Measurements from ENCODE around the gene HYI. TPM values are rescaled to one million over a fixed set of nuclear protein-coding genes. Genes with fewer than 3 reads are reported as not detected.

HYI gene
- total and polyA plus RNA-seq, 8 donors, result 24.4 to 173 (median 59.6) TPM

DNA sequence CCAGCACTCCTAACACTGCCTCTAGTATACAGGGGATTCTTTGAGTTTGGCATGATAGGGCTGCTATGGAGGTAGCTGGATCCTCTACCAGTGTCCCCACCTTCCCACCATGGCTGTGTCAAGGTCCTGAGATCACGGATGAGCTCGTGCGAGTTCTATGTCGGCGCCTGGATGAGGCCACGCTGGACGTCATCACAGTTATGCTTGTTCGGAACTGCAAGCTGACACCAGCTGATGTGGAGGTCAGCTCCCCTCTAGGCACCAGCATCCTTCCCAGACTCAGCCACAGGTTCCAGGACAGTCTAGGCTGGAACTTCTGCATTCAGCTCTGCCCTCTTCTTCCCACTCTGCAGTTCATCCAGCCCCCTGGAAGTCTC lies 15.2 kb downstream of the HYI start:
- Histone ChIP-seq H3K27ac (no peak overlapping the region), H3K27me3 (no peaks in the 10 kb centered on the region), H3K4me1 (peaks cover 5 to 16% (median 10%) of the 10 kb centered on the region in 4 donors), H3K4me3 (no peak overlapping the region), H3K9me3 (no peaks in the 10 kb centered on the region), H3K36me3 (peaks cover 40 to 100% (median 92%) of the 10 kb centered on the region in 4 donors)
- peak in 1 of 2 donors; percentile 11 for DNase-seq
- no peak for TF ChIP-seq POLR2A (IDR thresholded peaks at IDR 0.05)
- TF ChIP-seq, protein P1, sequence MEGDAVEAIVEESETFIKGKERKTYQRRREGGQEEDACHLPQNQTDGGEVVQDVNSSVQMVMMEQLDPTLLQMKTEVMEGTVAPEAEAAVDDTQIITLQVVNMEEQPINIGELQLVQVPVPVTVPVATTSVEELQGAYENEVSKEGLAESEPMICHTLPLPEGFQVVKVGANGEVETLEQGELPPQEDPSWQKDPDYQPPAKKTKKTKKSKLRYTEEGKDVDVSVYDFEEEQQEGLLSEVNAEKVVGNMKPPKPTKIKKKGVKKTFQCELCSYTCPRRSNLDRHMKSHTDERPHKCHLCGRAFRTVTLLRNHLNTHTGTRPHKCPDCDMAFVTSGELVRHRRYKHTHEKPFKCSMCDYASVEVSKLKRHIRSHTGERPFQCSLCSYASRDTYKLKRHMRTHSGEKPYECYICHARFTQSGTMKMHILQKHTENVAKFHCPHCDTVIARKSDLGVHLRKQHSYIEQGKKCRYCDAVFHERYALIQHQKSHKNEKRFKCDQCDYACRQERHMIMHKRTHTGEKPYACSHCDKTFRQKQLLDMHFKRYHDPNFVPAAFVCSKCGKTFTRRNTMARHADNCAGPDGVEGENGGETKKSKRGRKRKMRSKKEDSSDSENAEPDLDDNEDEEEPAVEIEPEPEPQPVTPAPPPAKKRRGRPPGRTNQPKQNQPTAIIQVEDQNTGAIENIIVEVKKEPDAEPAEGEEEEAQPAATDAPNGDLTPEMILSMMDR (IDR thresholded peaks at IDR 0.05), result no peak
- no peak for TF ChIP-seq POLR2AphosphoS5 (IDR thresholded peaks at IDR 0.05)
- no peak for TF ChIP-seq EP300 (IDR thresholded peaks at IDR 0.05)
- 91 to 97% (median 96%) methylated on average over 4 to 8 of the region's 8 CpGs for WGBS, 5 donors
- intact Hi-C loops (cut with DNase I; ENCODE audit: low total_unique reads), result no loop called here

DNA sequence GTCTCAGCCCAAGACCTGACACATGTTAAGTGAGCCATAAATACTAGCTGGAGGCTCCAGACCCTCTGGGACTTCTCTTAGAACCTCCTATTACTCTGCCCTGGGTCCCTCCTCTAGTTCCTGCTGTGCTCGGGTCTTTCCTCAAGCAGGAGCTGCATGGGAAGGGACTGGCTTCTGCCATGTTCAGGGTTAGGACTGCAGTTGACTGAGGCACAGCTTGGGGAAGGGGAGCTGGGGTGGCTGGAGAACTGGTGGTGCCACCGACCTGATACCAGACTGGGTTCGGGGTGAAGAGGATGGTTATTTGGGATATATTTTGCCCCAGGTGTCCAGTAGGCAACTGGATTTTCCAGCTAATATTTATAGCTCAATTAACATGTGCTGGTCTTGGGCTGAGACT lies 15.7 kb downstream of the HYI start:
- DNase-seq, result peak in 1 of 2 donors; percentile 17
- Histone ChIP-seq H3K9me3 (no peaks in the 10 kb centered on the region), H3K27me3 (no peaks in the 10 kb centered on the region), H3K36me3 (peaks cover 40 to 100% (median 92%) of the 10 kb centered on the region in 4 donors), H3K27ac (no peak overlapping the region), H3K4me1 (peaks cover 5 to 16% (median 10%) of the 10 kb centered on the region in 4 donors), H3K4me3 (no peak overlapping the region)
- WGBS, 5 donors, result 88 to 97% (median 92%) methylated on average over 3 of the region's 3 CpGs
- intact Hi-C loops (cut with DNase I; ENCODE audit: low total_unique reads), result no loop called here
- TF ChIP-seq, protein P1 (IDR thresholded peaks at IDR 0.05), result no peak
- TF ChIP-seq POLR2AphosphoS5 (IDR thresholded peaks at IDR 0.05) (no peak), POLR2A (IDR thresholded peaks at IDR 0.05) (no peak), EP300 (IDR thresholded peaks at IDR 0.05) (no peak)

DNA sequence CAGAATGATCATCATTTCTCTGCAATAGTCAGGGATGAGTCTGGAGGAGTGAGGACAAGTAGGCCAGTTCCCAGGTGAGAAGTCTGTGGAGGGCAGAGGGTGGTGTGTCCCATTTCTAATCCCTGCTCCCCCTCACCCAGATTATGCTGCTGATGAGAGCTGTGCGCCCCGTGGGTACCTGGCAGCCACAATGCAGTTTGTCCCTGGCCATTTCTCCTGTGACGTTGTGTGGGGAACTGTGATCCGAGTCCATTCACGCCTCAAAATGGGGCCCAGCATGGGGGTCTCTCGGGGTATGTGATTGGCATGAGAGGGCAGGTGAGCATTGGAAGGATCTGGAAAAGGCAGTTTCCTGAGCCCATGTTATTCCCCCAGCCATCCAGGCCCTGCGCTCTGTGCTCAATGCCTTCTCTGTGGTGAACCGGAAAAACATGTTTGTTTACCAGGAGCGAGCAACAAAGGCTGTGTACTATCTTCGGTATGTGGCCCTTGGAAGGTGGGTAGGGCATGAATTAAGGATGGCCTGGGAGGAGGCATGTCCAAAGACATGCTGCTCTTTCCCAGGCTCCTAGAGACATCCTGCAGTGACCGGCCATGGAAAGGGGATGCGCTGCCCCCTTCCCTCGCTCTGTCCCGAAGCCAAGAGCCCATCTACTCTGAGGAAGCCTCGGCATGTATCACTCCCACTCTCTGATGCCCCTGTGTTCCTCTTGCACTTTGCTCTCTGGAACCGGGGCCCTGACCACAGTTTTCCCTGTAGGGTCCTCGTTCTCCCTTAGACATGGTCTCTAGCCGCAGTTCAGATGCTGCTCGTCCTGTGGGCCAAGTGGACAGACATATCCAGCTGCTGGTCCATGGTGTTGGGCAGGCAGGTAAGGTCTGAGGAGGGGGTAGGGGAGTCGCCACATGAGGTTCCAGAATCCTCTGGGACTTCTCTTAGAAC lies 16.4 kb downstream of the HYI start:
- no peaks in the 10 kb centered on the region for H3K9me3 ChIP-seq
- DNase-seq, result peak in 1 of 2 donors; percentile 17
- H3K27ac ChIP-seq, result no peak overlapping the region
- WGBS, 5 donors, result 88 to 92% (median 90%) methylated on average over 20 of the region's 20 CpGs
- intact Hi-C loops (cut with DNase I; ENCODE audit: low total_unique reads), result no loop called here
- TF ChIP-seq, protein P1 (IDR thresholded peaks at IDR 0.05), result no peak
- TF ChIP-seq POLR2A (IDR thresholded peaks at IDR 0.05) (no peak), POLR2AphosphoS5 (IDR thresholded peaks at IDR 0.05) (no peak), EP300 (IDR thresholded peaks at IDR 0.05) (no peak)
- peaks cover 40 to 100% (median 92%) of the 10 kb centered on the region in 4 donors for H3K36me3 ChIP-seq
- no peak overlapping the region for H3K4me3 ChIP-seq
- peaks cover 5 to 16% (median 10%) of the 10 kb centered on the region in 4 donors for H3K4me1 ChIP-seq
- H3K27me3 ChIP-seq, result no peaks in the 10 kb centered on the region

DNA sequence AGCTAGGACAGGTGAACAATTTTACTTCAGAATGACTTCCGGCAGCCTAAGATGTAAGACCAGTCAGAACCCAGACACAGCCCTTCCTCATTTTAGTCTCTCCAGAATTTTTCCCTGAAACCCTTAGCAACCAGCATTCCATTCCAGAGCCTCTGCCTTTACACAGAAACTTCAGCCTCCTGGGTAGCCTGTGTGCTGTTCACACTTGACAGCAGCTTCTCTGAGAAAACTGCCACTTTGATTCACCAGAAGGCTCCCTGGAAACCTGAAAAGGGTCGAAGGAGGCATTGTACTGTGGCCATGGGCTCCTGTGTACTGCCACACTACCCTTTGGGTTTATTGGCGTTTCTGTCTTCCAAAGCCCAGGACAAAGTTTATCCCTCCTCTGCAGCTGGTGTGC lies 17.4 kb downstream of the HYI start:
- Histone ChIP-seq H3K36me3 (peaks cover 40 to 100% (median 92%) of the 10 kb centered on the region in 4 donors), H3K27ac (peak overlapping the region in 4 of 5 donors; percentile 24 to 73 (median 58)), H3K4me3 (no peak overlapping the region), H3K9me3 (no peaks in the 10 kb centered on the region), H3K4me1 (peaks cover 5 to 16% (median 10%) of the 10 kb centered on the region in 4 donors), H3K27me3 (no peaks in the 10 kb centered on the region)
- WGBS, 5 donors, result 82 to 95% (median 91%) methylated on average over 3 of the region's 3 CpGs
- no peak for DNase-seq
- TF ChIP-seq POLR2AphosphoS5 (IDR thresholded peaks at IDR 0.05) (no peak), POLR2A (IDR thresholded peaks at IDR 0.05) (no peak), EP300 (IDR thresholded peaks at IDR 0.05) (no peak)
- TF ChIP-seq, protein P1 (IDR thresholded peaks at IDR 0.05), result no peak
- intact Hi-C loops (cut with DNase I; ENCODE audit: low total_unique reads), result no loop called here
